NCI-H1417 (cell line): ENCODE measurements around the gene SNIP1.
A peak's percentile ranks its signal among the peaks of the same experiment; 100 is the strongest.
"Not testable (repeated sequence)": the region's sequence is repeated elsewhere in the genome, so short reads cannot be mapped to it uniquely, and the experiment has no call there.

Source experiments
- DNase-seq, 3 experiments: peaks; one replicate each; lab custom pipeline; 2025; lab: John Stamatoyannopoulos, UW

Gene SNIP1, protein sequence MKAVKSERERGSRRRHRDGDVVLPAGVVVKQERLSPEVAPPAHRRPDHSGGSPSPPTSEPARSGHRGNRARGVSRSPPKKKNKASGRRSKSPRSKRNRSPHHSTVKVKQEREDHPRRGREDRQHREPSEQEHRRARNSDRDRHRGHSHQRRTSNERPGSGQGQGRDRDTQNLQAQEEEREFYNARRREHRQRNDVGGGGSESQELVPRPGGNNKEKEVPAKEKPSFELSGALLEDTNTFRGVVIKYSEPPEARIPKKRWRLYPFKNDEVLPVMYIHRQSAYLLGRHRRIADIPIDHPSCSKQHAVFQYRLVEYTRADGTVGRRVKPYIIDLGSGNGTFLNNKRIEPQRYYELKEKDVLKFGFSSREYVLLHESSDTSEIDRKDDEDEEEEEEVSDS

DNA sequence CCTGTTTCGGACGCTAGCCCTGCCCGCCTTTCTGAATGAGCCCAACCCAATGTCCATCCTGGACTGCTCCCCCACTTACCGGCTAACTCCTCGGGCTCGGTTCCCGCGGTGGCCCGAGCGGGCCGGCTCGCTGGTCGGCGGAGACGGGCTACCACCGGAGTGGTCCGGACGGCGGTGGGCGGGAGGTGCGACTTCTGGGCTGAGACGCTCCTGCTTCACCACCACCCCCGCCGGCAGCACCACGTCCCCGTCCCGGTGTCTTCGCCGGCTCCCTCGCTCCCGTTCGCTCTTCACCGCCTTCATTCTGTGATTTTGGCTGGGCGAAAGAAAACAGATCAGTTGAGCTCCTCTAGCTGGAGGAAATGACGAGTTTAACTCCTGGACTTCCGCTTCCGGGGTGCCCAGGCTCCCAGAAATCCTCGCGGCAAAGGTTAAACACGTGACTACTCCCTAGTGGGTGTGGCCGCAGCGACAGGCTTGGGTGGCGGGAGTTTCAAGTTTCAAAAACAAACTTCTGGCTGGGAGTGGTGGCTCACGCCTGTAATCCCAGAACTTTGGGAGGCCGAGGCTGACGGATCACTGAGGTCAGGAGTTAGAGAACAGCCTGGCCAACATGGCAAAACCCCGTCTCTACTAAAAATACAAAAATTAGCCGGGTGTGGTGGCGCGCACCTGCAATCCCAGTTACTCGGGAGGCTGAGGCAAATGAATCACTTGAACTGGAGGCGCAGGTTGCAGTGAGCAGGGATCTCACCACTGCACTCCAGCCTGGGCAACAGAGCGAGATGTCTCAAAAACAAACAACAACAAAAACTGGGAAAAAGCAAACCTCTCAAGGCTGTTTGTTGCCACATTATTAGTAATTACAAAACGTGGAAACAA lies at the start of gene SNIP1:
Gene SNIP1, minus strand, starts transcription at position 367 of the 882 bp plus-strand sequence. Its CDS starts 64 bp downstream, at position 303.
- DNase-seq = peak; percentile 85 to 94 (median 90)

DNA sequence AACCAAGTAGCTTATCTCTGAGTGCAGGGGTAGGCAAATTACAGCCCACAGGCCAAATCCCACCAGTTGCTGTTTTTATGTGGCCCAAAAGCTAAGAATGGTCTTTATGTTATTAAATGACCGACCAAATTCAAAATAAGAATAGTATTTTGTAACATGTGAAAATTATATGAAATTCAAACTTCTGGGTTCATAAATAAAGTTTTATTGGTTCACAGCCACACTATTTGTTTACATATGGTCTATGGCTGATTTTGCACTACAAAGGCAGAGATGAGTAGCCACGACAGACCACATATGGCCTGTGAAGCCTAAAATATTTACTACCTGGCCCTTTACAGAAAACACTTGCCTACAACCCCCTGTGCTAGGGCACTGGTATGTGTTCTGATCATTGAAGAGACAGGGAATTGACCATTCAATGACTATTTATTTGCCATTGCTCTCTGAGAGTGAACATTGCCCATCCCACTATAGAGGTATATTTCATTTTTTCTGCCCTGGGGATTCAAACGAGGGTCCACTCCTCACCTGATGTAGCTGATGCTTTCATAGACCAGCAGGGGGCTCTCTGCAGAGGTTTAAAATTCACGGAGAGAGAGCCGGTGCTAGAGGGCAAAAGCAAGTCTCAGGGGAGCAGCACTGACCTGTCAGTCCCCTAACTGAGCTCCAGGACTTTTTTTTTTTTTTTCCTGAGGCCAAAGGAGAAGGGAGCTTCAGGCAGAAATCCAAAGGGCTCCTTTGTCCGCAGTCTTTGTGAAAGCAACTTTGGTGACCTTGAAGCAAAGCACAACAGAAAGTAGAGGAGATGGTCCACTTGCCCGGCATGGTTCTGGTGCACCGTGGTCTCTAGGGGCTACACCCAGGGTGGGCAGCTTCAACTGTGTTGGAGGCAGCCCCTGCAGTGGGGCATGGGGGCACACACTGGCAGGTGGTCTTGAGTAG lies 48.9 kb upstream of the SNIP1 start:
- DNase-seq = peak; percentile 20 to 72 (median 44)

DNA sequence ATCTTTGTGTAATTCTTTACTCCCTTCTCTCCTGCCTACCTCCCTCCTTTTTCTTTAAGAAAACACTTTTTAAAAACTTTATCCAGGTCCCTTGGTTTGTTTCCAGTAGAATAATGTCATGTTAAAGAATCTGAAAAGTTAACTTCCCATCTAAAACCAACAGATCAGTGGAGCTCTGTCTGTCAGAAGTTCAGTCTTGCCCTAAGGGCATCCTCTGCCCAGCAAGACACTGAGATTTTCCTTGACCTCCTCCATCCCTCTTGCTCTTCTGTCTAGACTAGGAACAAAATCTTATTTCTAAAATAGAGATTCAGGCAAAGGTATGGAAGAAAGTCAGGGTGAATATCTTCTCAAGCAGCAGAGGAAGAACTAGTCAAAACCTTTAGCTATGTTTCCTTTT lies 47.3 kb upstream of the SNIP1 start:
- DNase-seq = no peak

DNA sequence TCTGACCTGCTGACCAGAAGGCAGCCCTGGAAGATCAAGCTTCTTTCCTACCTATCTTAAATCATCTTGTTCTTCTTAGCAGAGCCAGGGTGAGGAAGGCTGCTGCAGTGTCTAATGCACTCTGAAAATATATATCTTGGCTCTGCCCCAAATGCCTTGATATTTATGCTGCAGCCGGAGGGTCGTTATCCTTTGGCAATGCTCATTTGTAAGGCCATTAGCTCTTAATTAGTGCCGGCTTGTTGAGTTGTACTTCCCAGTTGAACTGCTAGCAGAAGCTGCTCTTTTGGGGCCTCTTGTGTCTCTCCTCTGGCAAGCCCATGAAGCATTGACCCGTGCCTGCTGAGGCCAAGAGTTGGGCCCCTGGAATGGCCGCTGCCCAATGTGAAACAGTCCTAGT lies 45.8 kb upstream of the SNIP1 start:
- DNase-seq = no peak

DNA sequence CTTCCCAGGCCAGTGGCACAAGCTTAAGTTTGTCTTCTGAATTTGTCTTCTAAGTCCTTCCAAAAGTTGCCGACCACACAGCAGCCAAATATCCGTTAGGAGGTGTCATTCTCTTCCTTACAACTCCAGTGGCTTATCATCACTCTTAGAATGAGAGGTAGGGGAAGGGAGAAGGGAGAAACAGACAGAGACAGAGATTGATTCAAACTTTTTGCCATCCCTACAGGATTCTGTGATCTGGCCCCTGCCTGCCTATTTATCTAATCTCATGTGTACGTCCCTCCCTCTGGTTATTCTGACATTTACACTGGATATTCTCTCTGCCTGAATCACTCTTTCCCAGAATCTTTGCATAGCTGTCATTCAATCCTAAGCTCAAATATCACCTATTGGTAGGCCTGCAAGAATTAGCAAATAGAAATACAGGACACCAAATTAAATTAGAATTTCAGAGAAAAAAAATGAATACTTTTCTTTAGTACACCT lies 42.1 kb upstream of the SNIP1 start:
- DNase-seq = no peak

DNA sequence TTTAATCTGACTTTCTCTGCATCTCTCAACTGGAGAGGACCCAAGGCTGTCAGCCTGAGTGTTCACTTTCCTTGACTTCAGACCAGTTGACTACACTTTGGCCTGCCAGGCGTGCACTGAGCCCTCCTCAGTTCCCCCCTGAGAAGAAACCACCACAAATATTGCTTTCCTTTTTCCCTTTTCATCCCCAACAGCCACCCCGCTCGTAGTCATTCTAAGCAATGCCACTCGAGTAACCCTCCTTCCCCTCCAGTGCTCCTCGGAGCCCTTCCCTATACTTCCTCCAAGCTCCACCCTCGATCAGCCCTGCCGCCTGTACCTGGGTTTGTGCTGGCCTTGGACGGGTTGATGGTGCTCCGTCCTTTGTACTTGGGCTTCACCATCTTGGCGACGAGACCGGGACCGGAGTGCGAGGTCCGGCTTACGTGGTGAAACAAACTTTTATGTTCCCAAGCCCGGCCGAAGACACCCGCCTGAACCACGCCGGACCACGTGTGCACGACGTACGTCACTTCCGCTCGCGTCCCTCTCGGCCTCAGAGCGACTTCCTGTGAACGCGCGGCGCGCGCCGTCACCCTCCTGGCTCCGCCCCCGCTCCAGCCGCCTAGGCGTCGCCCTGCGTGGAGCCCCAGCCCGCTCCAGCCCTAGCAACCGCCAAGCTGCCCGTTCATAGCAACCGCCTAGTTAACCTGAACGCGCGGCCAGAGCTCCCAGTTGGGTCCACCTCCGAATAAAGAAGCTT lies 41.5 kb upstream of the SNIP1 start, which contains the start of gene GNL2:
Gene GNL2, minus strand, starts transcription at position 498 of the 742 bp plus-strand sequence. Its CDS starts 115 bp downstream, at position 383.
- DNase-seq = peak; percentile 94 to 97 (median 97)

DNA sequence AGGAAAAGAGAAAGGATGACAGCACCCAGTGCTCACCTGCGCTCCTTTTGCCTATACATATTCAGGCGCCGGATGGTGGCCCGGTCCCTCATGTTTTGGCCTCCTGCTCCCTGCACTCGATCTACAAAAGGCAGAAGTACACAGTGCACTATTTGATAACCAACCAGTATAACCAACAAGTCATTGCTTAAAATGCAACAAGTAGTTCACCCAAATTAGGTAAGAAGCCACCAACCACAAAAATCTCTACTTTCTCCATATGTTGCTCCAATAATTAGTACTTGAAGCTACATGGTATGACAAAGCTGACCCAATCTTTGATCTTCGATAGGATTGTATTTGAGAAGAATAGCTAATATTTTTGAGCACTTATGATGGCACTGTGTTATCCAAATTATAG lies 39.6 kb upstream of the SNIP1 start:
- no peak for DNase-seq

DNA sequence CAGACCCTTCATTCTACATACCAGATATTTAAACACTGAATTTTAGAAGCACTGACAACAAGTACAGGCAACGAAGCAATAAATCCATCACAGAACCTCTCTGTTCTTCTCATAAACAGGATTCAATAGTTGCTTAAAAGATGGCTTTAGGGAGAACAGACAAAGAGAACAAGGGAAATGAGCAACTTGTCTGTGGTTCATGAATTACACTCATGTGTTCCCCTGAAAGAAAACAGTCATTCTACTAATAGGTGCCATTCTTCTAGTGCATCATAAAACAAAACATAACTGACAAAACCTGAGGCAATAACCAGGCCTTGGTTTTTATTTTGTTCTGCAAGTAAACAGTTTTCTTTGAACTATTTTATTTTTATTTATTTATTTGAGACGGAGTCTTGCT lies 34.8 kb upstream of the SNIP1 start:
- DNase-seq = no peak

DNA sequence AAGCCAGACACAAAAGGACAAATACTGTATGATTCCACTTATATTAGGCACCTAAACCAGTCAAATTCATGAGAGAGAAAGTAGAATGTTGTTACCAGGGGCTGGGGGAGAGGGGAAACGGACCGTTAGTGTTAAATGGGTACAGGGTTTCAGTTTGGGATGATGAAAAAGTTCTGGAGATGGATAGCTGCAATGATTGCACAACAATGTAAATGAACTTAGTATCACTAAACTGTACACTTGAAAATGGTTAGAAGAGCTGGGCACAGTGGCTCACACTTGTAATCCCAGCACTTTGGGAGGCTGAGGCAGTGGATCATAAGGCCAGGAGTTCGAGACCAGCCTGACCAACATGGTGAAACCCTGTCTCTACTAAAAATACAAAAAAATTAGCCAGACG lies 30.5 kb upstream of the SNIP1 start:
- DNase-seq = not testable (repeated sequence)

DNA sequence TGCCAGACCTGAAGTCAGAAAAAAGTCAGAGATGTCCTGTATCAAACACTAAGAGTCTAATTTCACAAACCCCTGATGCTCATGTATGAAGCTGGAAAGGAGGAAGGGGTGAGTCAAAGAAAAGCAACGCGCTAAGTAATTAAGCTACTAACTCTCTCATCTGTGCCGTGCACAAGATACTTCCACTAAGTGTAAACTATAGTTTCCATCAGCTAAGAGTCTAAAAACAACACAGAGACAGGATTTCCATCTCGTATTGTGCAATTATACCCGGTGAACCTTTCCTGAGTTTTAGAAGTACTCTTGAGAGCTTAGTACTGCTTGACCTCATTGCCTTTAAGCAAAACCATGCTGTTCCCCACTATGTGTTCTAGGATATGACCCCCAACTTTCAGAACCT lies 21.6 kb upstream of the SNIP1 start:
- no peak for DNase-seq

DNA sequence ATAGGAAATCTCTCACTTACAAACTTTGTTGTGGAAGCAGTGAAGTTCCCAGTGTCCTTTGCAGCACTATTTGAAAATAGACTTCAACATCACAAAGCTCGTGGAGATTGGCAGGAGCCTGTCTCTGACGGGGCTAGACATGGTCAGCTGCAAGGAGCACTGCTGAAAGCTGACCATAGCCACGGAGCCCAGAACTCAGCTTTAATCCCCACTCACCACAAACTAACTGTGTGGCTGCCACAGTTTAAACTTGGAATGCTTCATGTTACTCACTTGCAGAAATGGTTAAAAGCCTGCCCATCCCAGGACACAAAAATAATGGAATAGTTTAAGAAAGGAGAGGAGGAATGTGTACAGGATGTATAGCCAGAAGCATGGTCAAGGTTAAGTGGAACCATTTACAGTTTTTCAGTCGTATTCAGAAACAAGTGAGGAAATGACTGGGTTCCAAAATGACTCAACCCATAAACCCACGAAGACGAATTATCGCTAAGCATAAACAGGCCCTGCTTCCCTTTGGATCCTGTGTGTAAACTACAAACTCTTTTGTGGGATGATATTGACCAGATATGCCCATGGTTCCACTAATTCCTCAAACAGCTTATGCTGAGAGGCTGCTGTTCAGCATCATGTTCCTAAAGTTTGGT lies 20.9 kb upstream of the SNIP1 start:
- DNase-seq = no peak

DNA sequence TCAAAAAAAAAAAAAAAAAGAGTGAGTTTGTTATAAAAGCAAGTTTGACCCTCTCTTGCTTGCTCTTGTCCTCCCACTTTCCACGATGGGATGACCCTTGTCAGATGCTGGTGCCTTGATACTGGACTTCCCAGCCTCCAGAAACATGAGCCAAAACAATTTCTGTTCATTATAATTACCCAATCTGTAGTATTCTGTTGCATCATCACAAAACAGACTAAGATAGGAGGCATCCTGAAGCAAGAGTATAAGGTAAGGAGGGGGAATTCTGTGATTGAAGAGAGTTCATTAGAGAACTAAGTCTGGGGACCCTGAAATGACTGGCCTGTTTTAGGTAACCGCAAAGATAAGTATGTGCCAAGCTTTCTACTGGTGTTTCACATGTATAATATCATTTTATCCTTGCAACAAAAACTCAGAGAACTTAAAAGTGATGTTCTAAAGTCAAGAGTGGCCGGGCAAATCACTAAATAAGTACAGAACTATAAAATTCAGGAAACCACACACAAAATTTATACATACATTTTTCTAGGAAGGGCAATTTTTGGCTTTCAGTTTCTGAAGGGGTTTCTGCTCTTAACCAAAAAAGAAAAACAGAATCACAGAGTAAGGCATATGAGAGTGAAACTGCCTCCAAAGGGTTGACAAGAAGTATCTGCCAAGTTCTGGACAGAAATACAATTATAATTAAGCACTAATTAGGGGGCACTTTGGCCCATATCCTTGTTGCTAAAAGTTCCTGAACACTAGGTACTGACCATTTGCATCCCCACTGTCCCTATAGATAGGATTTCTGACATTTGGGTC lies 16.6 kb upstream of the SNIP1 start:
- no peak for DNase-seq

DNA sequence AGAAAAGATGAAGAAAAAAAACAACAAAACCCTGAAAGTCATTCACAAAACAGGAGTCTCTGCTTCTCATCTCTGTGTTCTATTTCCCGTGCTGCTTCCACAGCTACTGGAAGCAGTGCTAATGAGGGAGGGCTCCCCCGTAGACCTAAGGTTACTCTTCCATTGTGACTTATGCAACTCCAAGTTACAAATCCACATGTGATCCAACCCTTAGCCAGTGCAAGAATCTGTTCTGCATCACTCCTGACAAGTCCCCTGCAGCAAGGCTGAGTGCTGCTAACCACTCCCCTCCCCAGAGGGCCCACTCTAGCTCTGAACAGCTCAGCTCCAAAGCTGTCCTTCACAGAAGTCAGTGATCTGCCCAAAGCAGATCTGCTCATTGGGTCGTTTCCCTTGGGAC lies 12.9 kb upstream of the SNIP1 start:
- no peak for DNase-seq

DNA sequence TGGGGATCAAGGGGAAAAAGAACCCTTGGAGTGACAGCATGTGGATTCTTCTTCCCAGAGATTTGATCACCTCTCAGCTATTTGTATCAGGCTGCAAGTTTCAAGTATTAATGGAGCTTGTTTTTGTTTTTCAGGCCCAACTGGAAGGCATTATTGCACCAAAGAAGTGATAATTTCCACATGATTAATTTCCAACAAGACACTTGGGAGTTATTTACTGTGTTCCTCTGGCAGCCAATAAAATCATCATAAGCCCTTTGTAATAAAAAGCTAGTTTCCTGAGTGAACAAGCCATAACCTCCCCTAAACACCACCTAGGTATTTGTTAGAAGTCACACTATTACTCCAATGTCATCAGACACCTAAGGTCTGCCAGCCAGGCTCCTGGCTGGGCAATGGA lies 10.8 kb upstream of the SNIP1 start:
- DNase-seq = peak in 1 of 3 experiments; percentile 31

DNA sequence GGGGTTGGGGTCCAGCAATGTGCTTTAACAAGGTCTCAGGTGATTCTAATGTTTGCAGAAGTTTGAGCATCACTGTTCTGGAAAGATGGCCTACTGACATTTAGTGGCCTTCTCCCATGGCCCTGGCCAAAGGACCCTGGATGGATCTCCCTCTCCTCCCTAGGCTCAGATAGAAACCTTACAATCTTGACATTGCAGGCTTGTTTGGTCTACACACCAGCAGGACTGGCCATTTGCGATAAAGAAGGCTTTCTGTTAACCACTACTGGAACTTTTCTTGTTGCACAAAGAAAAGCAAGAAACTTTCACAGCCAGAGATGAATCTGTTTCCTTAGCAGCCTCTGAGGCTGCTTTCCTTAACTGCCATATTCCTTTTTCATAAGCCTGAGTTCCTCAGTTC lies 8.9 kb upstream of the SNIP1 start:
- DNase-seq = no peak

DNA sequence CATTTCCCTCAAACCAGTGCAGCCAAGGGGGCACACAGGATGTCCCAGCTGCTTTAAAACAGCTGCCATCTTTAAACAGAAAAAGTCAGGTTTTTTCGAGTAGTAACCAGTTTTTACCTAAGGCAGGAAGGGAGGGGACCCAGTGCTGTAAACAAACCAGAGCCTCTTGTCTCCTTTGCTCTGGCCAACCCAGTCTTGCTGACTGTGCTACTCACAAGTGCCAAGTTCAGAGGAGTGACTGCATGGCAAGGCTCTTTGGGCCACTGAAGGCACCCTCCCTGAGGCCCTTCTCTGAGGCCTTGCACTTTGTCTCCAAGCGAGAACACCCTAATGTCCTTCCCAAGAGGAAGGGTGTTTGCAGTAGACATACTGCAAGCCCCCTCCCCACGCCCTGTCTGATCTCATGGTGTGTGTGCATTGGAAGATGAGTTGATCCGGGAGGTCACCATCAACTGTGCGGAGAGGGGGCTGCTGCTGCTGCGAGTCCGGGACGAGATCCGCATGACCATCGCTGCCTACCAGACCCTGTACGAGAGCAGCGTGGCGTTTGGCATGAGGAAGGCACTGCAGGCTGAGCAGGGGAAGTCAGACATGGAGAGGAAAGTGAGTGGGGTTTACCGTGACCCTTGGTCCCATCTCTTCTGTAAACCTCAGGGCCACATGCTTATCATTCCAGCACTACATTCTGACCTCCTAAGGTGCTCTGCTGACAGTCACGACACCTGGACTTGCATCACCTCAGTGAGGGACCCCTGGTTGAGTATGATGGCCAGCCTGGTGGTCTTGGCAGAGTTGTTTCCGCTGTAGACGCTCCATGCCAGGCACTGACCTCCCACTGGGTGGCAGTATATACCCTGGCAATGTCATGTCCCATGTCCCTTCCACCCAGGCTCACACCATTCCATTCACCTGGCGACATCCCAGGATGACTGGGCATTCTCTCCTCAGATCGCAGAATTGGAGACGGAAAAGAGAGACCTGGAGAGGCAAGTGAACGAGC lies 7.3 kb upstream of the SNIP1 start:
- DNase-seq = peak in 1 of 3 experiments; percentile 10

DNA sequence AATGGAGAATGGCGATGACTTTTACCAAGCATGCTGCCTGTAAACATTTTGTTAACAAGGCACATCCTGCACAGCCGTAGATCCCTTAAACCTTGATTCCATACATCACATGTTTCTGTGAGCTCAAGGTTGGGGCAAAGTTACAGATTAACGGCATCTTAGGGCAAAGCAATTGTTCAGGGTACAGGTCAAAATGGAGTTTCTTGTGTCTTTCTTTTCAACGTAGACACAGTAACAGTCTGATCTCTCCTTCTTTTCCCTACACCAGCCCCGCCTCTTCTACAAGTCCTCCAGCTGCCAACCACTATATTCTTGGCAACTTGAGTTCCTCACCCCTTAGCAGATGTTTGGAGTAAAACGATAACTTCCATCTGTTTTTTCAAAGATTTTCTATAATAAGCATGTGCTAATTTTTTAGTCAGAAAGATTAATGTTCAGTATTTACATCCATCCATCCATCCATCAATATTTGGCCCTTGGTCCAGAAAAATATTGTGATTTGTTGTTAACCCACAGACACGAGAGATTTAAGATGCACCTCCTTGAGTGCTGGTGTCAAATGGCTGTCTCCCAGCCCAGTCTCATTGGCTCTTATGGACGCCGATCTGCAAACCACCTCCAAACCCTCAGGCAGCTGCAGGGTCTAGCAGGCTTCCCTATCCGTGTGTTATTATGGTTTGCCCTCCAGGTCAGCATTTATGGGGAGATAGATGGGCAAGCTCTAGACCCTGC lies 6.5 kb upstream of the SNIP1 start:
- DNase-seq = no peak
